ENCODE data around the gene BST2. TPM values are rescaled to one million over a fixed set of nuclear protein-coding genes. Genes with fewer than 3 reads are reported as not detected.

The BST2 gene
- polyA plus RNA-seq, 3 donors = 225 to 284 (median 272) TPM

GRCh38 chr19:17357724-17358123 lies 47.7 kb downstream of the BST2 start:
- Histone ChIP-seq H3K79me2 (ENCODE audit: insufficient read depth, low read length) (no peaks in the 10 kb centered on the region), H2AFZ (ENCODE audit: insufficient read depth, low read depth, low read length, poor library complexity, severe bottlenecking) (no peak overlapping the region), H3K4me3 (replicated peaks in 1 of 3; ENCODE audit: low read depth in 2 of 3, low read length in 3 of 3) (no peak overlapping the region), H3K27ac (ENCODE audit: low read depth in 1 of 2, low read length in 2 of 2) (no peak overlapping the region), H3K9me3 (replicated peaks in 1 of 2; ENCODE audit: control insufficient read depth in 1 of 2, insufficient read depth in 1 of 2, low read length in 2 of 2) (no peaks in the 10 kb centered on the region), H3K4me1 (ENCODE audit: control insufficient read depth in 1 of 2, insufficient read depth in 2 of 2, low read length in 2 of 2) (no peaks in the 10 kb centered on the region), H4K20me1 (ENCODE audit: insufficient read depth, low read length) (no peaks in the 10 kb centered on the region), H3K27me3 (ENCODE audit: control insufficient read depth in 2 of 2, insufficient read depth in 2 of 2, low read length in 2 of 2) (no peaks in the 10 kb centered on the region), H3K4me2 (replicated peaks; ENCODE audit: extremely low read depth, low read length, poor library complexity, severe bottlenecking) (no peak overlapping the region), H3K36me3 (replicated peaks in 1 of 2; ENCODE audit: control insufficient read depth in 1 of 2, insufficient read depth in 2 of 2, low read length in 2 of 2) (no peaks in the 10 kb centered on the region), H3K9ac (ENCODE audit: insufficient read depth, low read length, poor library complexity, severe bottlenecking) (no peak overlapping the region)
- H3K9me3 Mint-ChIP-seq = no peaks in the 10 kb centered on the region
- intact Hi-C loops (cut with micrococcal nuclease) = no loop called here
- H3K4me3 Mint-ChIP-seq = no peak overlapping the region
- H3K36me3 Mint-ChIP-seq = no peaks in the 10 kb centered on the region
- no peak for DNase-seq
- no peak for TF ChIP-seq CTCF (IDR thresholded peaks at IDR 0.05)
- H3K4me1 Mint-ChIP-seq = peaks cover 11% of the 10 kb centered on the region
- no peak overlapping the region for H3K27ac Mint-ChIP-seq
- 99% methylated on average over 8 of the region's 11 CpGs for WGBS (ENCODE audit: insufficient coverage)
- H3K27me3 Mint-ChIP-seq (ENCODE audit: low read depth in 3 of 3) = peaks cover 4 to 11% (median 9%) of the 10 kb centered on the region in 3 donors

GRCh38 chr19:17357078-17357666 lies 48.3 kb downstream of the BST2 start:
- no peak overlapping the region for H3K27ac ChIP-seq (ENCODE audit: low read depth in 1 of 2, low read length in 2 of 2)
- intact Hi-C loops (cut with micrococcal nuclease) = no loop called here
- WGBS (ENCODE audit: insufficient coverage) = 58% methylated on average over 4 of the region's 7 CpGs
- Mint-ChIP-seq H3K4me3 (no peak overlapping the region), H3K27me3 (ENCODE audit: low read depth in 3 of 3) (peaks cover 4 to 12% (median 11%) of the 10 kb centered on the region in 3 donors), H3K9me3 (no peaks in the 10 kb centered on the region), H3K4me1 (peaks cover 12% of the 10 kb centered on the region), H3K27ac (no peak overlapping the region), H3K36me3 (no peaks in the 10 kb centered on the region)
- H3K79me2 ChIP-seq (ENCODE audit: insufficient read depth, low read length) = no peaks in the 10 kb centered on the region
- H3K4me2 ChIP-seq (replicated peaks; ENCODE audit: extremely low read depth, low read length, poor library complexity, severe bottlenecking) = no peak overlapping the region
- no peak overlapping the region for H3K4me3 ChIP-seq (replicated peaks in 1 of 3; ENCODE audit: low read depth in 2 of 3, low read length in 3 of 3)
- no peaks in the 10 kb centered on the region for H3K4me1 ChIP-seq (ENCODE audit: control insufficient read depth in 1 of 2, insufficient read depth in 2 of 2, low read length in 2 of 2)
- no peak overlapping the region for H3K9ac ChIP-seq (ENCODE audit: insufficient read depth, low read length, poor library complexity, severe bottlenecking)
- H3K9me3 ChIP-seq (replicated peaks in 1 of 2; ENCODE audit: control insufficient read depth in 1 of 2, insufficient read depth in 1 of 2, low read length in 2 of 2) = no peaks in the 10 kb centered on the region
- DNase-seq = no peak
- no peaks in the 10 kb centered on the region for H3K36me3 ChIP-seq (replicated peaks in 1 of 2; ENCODE audit: control insufficient read depth in 1 of 2, insufficient read depth in 2 of 2, low read length in 2 of 2)
- H2AFZ ChIP-seq (ENCODE audit: insufficient read depth, low read depth, low read length, poor library complexity, severe bottlenecking) = no peak overlapping the region
- H4K20me1 ChIP-seq (ENCODE audit: insufficient read depth, low read length) = no peaks in the 10 kb centered on the region
- H3K27me3 ChIP-seq (ENCODE audit: control insufficient read depth in 2 of 2, insufficient read depth in 2 of 2, low read length in 2 of 2) = no peaks in the 10 kb centered on the region
- TF ChIP-seq CTCF (IDR thresholded peaks at IDR 0.05) = no peak

Data from CD14-positive monocyte (primary cell).